SU-DHL-6 (cell line): Measurements from ENCODE around the gene CBFA2T2.

Source experiments
- CTCF ChIP-seq: fragments of 200-600 bp; sonication (generic); IDR thresholded peaks from one replicate; pipeline ENCODE4 v1.5.1; 2017; ENCODE audit warnings: antibody characterized with exemption, mild to moderate bottlenecking, low read length, moderate library complexity; ENCODE audit not compliant: insufficient read depth, poor library complexity, severe bottlenecking
- EZH2phosphoT487 ChIP-seq: fragments of 200-600 bp; sonication (generic), shearing (Covaris generic); conservative IDR thresholded peaks from 2 replicates; pipeline ENCODE4 v1.6.1; 2018; ENCODE audit warnings: mild to moderate bottlenecking, antibody characterized with exemption, low read length, moderate library complexity, mixed read lengths

- no peak for TF ChIP-seq CTCF
- TF ChIP-seq EZH2phosphoT487: no peak
Observed at GRCh38 chr20:33655164-33655563, 165.3 kb downstream of the CBFA2T2 start.
